ENCODE data around the gene MIA2. TPM values are rescaled to one million over a fixed set of nuclear protein-coding genes. Genes with fewer than 3 reads are reported as not detected.

Gene MIA2
- polyA plus RNA-seq, 1 of the 3 experiments (the other 2 are of a cell fraction), result 2.6 TPM

DNA sequence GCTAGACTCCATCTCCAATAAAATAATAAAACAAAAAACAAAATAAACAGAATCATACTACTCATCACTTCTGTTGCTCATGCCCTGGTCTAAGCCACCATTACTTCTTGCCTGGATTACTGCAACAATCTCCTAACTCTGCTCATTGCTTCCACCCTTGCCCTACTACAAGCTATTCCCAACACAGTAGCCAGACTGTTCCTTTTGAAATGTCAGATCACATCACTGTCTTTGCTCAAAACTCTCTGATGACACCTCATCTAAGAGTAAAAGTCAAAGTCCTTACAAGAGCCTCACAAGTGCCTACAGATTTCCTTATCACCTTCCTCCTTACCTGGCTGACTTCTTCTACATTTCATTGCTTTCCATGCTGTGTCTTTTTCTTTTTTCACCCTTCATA, 188.5 kb downstream of the MIA2 start:
- peaks cover 3% of the 10 kb centered on the region for H3F3A ChIP-seq (replicated peaks; ENCODE audit: insufficient read depth)
- DNase-seq, result no peak
- no peaks in the 10 kb centered on the region for H4K20me1 ChIP-seq (ENCODE audit: insufficient read depth)
- no peak overlapping the region for H3K4me3 ChIP-seq (ENCODE audit: low read depth in 2 of 2, low read length in 1 of 2)
- H3K9me3 ChIP-seq, result no peaks in the 10 kb centered on the region
- no peaks in the 10 kb centered on the region; a peak in 1 of 4 replicates for H3K4me1 ChIP-seq (ENCODE audit: control insufficient read depth in 1 of 2, insufficient read depth in 2 of 2, low read depth in 1 of 2, low read length in 1 of 2)
- peaks cover 31% of the 10 kb centered on the region for H3K79me2 ChIP-seq (ENCODE audit: insufficient read depth)
- ChIA-PET POLR2A (no interaction called here), CTCF (no interaction called here)
- TF ChIP-seq RCOR1 (IDR thresholded peaks at IDR 0.05; ENCODE audit: low read length) (no peak), NFIC (IDR thresholded peaks at IDR 0.05; ENCODE audit: borderline replicate concordance) (no peak), SIN3A (IDR thresholded peaks at IDR 0.05; ENCODE audit: borderline replicate concordance, low read depth, low read length) (no peak), SMC3 (IDR thresholded peaks at IDR 0.05; ENCODE audit: low read depth, low read length) (no peak), RXRA (IDR thresholded peaks at IDR 0.05; ENCODE audit: borderline replicate concordance, low read depth) (no peak), REST (IDR thresholded peaks at IDR 0.05; ENCODE audit: low read depth, low read length) (no peak), FOXJ3 (CRISPR knock-in tag; IDR thresholded peaks at IDR 0.05) (no peak), EZH2phosphoT487 (IDR thresholded peaks at IDR 0.05; ENCODE audit: borderline replicate concordance, low read depth) (no peak), MEF2A (IDR thresholded peaks at IDR 0.05; ENCODE audit: borderline replicate concordance, low read depth) (no peak)
- H2AFZ ChIP-seq (ENCODE audit: low read depth), result no peak overlapping the region
- no peaks in the 10 kb centered on the region for H3K9me2 ChIP-seq
- H3K27ac ChIP-seq (ENCODE audit: low read depth in 2 of 2, low read length in 1 of 2), result no peak overlapping the region
- no peaks in the 10 kb centered on the region for H3K36me3 ChIP-seq (replicated peaks in 1 of 2; ENCODE audit: control insufficient read depth in 1 of 2, insufficient read depth in 2 of 2, low read length in 1 of 2)
- no peak overlapping the region for H3K9ac ChIP-seq
- H3K27me3 ChIP-seq (ENCODE audit: insufficient read depth), result no peaks in the 10 kb centered on the region
- H3K4me2 ChIP-seq, result no peak overlapping the region

DNA sequence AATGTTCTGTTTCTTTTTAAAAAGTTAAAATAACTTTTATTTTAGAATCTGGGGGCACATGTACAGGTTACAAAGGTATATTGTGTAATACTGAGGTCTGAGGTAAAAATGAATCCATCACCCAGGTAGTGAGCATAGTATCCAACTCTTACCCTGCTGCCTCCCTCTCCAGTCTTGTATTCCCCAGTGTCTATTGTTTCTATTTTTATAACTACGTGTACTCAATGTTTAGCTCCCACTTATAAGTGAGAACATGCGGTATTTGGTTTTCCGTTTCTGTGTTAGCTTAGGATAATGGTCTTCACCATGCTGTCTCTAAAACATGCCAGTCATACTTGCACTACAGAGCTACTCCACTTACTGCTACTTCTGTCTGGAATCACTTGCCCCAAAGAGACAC, 190.1 kb downstream of the MIA2 start:
- Histone ChIP-seq H4K20me1 (ENCODE audit: insufficient read depth) (no peaks in the 10 kb centered on the region; the same call in 1 of the 2 replicates), H3F3A (replicated peaks; ENCODE audit: insufficient read depth) (peaks cover 3% of the 10 kb centered on the region), H3K4me3 (ENCODE audit: low read depth in 2 of 2, low read length in 1 of 2) (no peak overlapping the region), H3K9ac (no peak overlapping the region), H3K27me3 (ENCODE audit: insufficient read depth) (no peaks in the 10 kb centered on the region), H3K79me2 (ENCODE audit: insufficient read depth) (peaks cover 44% of the 10 kb centered on the region), H3K4me2 (no peak overlapping the region), H3K4me1 (ENCODE audit: control insufficient read depth in 1 of 2, insufficient read depth in 2 of 2, low read depth in 1 of 2, low read length in 1 of 2) (no peaks in the 10 kb centered on the region; a peak in 1 of 4 replicates), H3K27ac (ENCODE audit: low read depth in 2 of 2, low read length in 1 of 2) (no peak overlapping the region), H3K36me3 (replicated peaks in 1 of 2; ENCODE audit: control insufficient read depth in 1 of 2, insufficient read depth in 2 of 2, low read length in 1 of 2) (no peaks in the 10 kb centered on the region), H2AFZ (ENCODE audit: low read depth) (no peak overlapping the region), H3K9me2 (no peaks in the 10 kb centered on the region), H3K9me3 (no peaks in the 10 kb centered on the region)
- DNase-seq, result no peak
- POLR2A ChIA-PET, result no interaction called here
- CTCF ChIA-PET, result no interaction called here
- WGBS (ENCODE audit: low lambda C conversion rate), result 98% methylated on average over 3 of the region's 3 CpGs
- TF ChIP-seq SIN3A (IDR thresholded peaks at IDR 0.05; ENCODE audit: borderline replicate concordance, low read depth, low read length), result no peak
- TF ChIP-seq TEAD4 (IDR thresholded peaks at IDR 0.05; ENCODE audit: borderline replicate concordance, insufficient read depth), result no peak
- no peak for TF ChIP-seq SMC3 (IDR thresholded peaks at IDR 0.05; ENCODE audit: low read depth, low read length)
- TF ChIP-seq FOXM1 (IDR thresholded peaks at IDR 0.05; ENCODE audit: low read depth), result no peak
- TF ChIP-seq, protein P1, sequence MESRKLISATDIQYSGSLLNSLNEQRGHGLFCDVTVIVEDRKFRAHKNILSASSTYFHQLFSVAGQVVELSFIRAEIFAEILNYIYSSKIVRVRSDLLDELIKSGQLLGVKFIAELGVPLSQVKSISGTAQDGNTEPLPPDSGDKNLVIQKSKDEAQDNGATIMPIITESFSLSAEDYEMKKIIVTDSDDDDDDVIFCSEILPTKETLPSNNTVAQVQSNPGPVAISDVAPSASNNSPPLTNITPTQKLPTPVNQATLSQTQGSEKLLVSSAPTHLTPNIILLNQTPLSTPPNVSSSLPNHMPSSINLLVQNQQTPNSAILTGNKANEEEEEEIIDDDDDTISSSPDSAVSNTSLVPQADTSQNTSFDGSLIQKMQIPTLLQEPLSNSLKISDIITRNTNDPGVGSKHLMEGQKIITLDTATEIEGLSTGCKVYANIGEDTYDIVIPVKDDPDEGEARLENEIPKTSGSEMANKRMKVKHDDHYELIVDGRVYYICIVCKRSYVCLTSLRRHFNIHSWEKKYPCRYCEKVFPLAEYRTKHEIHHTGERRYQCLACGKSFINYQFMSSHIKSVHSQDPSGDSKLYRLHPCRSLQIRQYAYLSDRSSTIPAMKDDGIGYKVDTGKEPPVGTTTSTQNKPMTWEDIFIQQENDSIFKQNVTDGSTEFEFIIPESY (IDR thresholded peaks at IDR 0.05; ENCODE audit: borderline replicate concordance, low read depth), result no peak
- no peak for TF ChIP-seq RCOR1 (IDR thresholded peaks at IDR 0.05; ENCODE audit: low read length)
- no peak for TF ChIP-seq MEF2A (IDR thresholded peaks at IDR 0.05; ENCODE audit: borderline replicate concordance, low read depth)
- TF ChIP-seq FOXJ3 (CRISPR knock-in tag; IDR thresholded peaks at IDR 0.05), result no peak
- TF ChIP-seq GABPA (IDR thresholded peaks at IDR 0.05; ENCODE audit: low read depth), result no peak
- no peak for TF ChIP-seq TCF12 (IDR thresholded peaks at IDR 0.05)
- TF ChIP-seq ELF1 (IDR thresholded peaks at IDR 0.05), result no peak
- TF ChIP-seq EP300 (IDR thresholded peaks at IDR 0.05; ENCODE audit: borderline replicate concordance in 1 of 2, low read depth in 1 of 2, low read length in 1 of 2), result no peak
- TF ChIP-seq, protein P2, sequence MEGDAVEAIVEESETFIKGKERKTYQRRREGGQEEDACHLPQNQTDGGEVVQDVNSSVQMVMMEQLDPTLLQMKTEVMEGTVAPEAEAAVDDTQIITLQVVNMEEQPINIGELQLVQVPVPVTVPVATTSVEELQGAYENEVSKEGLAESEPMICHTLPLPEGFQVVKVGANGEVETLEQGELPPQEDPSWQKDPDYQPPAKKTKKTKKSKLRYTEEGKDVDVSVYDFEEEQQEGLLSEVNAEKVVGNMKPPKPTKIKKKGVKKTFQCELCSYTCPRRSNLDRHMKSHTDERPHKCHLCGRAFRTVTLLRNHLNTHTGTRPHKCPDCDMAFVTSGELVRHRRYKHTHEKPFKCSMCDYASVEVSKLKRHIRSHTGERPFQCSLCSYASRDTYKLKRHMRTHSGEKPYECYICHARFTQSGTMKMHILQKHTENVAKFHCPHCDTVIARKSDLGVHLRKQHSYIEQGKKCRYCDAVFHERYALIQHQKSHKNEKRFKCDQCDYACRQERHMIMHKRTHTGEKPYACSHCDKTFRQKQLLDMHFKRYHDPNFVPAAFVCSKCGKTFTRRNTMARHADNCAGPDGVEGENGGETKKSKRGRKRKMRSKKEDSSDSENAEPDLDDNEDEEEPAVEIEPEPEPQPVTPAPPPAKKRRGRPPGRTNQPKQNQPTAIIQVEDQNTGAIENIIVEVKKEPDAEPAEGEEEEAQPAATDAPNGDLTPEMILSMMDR (IDR thresholded peaks at IDR 0.05), result no peak
- TF ChIP-seq, protein P3, sequence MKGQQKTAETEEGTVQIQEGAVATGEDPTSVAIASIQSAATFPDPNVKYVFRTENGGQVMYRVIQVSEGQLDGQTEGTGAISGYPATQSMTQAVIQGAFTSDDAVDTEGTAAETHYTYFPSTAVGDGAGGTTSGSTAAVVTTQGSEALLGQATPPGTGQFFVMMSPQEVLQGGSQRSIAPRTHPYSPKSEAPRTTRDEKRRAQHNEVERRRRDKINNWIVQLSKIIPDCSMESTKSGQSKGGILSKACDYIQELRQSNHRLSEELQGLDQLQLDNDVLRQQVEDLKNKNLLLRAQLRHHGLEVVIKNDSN (IDR thresholded peaks at IDR 0.05; ENCODE audit: borderline replicate concordance, low read depth), result no peak
- no peak for TF ChIP-seq POLR2AphosphoS5 (IDR thresholded peaks at IDR 0.05; ENCODE audit: low read depth, low read length)
